GM12801 (cell line): ENCODE results near the gene TKTL1.

ENCODE experiments used
- TF ChIP-seq, protein P1 (sequence below): IDR thresholded peaks from one replicate; pipeline ENCODE4 v1.5.1; 2011; ENCODE audit warnings: control low read depth; ENCODE audit not compliant: insufficient read length; ENCODE audit errors: extremely low read depth

The TKTL1 gene

DNA sequence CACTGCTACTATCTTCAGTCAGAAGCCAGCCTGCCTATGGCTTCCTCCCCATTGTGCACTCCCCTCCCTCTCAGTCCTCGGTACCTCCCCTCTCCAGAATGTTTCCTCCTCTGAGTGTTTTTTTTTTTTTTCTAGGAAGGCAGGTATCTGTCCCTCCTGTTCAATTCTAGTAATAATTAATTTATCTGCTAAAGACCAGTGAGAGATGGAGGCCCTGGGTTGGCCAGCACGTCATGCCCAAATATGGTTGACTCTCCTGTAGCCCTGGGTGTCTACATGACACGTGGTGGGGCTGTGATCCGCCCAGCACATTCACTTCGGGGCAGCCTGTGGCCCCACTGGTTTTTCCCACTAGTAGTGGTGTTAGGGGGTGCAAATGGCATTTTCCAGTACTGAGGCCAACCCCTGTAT lies 77.0 kb downstream of the TKTL1 start:
- TF ChIP-seq, protein P1, sequence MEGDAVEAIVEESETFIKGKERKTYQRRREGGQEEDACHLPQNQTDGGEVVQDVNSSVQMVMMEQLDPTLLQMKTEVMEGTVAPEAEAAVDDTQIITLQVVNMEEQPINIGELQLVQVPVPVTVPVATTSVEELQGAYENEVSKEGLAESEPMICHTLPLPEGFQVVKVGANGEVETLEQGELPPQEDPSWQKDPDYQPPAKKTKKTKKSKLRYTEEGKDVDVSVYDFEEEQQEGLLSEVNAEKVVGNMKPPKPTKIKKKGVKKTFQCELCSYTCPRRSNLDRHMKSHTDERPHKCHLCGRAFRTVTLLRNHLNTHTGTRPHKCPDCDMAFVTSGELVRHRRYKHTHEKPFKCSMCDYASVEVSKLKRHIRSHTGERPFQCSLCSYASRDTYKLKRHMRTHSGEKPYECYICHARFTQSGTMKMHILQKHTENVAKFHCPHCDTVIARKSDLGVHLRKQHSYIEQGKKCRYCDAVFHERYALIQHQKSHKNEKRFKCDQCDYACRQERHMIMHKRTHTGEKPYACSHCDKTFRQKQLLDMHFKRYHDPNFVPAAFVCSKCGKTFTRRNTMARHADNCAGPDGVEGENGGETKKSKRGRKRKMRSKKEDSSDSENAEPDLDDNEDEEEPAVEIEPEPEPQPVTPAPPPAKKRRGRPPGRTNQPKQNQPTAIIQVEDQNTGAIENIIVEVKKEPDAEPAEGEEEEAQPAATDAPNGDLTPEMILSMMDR = no peak

DNA sequence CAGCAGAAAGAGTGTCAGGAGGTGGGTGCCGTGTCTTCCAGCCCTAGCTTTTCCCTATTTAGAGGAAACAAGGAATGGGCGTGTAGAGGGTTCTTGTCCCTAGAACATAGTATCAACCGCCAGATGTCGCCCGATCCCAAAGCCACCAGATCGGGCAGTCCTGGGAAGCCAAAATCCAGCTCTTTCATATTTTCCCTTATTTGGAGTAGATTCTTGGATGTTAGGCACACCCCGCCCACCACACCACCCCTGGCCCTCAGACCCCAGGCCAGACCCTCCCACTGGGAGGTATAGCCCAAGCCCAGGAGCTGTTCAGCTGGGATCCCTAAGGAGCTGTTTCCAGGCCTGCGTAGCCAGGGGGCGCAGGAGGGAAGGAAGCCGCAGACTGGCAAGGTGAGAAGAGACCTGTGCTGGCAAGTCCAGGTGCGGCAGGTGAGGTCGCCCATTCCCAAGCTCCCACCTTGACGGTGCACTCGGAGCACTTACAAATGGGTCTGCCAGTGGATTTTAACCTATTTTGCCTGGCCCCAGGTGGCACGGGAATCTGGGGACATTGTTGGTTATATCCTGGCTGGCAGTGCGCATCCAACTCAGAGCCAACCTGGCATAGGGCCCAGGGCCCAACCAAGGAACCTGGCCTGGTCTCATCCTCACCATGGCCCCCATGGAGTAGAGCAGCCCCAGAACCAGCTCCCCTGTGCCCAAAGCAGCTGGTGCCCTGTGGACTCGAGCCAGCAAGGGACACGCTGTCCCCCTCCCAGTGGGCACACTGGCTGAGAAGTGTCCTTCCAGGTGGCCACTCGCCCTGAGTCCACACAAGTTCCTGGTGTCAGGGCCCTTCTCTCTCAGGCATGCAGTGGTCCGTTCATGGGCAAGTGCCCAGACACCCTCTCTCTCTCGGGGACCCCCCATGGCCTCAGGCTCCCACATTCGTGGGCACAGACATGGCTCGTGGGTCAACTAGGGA lies 78.0 kb downstream of the TKTL1 start:
- TF ChIP-seq, protein P1 = no peak

DNA sequence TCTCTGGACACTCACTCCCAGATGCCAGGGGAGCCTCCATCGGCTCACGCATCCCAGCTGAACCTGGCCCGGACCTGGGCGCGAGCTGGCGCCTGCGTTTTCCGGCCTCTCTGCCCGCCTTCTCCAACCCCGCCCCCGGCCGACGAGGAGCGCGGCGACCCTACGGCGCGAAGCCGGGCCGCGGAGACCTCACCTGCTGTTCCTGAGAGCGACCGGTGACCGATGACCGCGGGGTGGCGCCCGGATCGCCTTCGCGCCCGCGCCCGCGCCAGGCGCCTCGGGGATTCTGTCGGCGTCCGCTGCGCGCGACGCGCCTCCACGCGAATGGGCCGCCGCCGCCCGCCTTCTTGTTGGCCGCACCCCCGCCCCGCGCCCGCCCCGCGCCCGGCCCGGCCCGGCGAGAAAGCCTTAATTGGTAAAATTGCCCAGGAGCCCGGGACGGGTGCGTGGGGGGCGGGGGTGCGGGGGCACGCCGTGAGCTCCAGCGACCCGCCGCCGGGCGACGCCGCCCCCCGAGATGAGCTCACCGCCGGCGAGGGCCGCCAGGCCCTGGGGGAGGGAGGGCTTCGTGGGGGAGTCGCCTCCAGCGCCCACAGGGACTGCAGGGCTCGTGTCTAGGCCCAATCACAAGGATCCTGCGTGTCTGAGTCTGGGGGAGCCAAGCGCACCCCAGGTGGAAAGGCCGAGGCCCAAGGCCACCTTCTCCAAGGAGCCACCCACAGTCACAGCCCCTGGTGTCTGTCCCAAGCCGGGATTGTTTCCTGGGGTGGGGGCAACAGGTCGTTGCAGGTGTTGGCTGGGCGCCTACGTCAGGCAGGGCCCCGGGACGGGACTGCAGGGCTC lies 78.9 kb downstream of the TKTL1 start, which contains the start of gene FLNA:
Gene FLNA, minus strand, starts transcription at position 322 of the 843 bp plus-strand sequence. CDS start 3,389 bp downstream, outside the sequence.
- TF ChIP-seq, protein P1 = no peak

DNA sequence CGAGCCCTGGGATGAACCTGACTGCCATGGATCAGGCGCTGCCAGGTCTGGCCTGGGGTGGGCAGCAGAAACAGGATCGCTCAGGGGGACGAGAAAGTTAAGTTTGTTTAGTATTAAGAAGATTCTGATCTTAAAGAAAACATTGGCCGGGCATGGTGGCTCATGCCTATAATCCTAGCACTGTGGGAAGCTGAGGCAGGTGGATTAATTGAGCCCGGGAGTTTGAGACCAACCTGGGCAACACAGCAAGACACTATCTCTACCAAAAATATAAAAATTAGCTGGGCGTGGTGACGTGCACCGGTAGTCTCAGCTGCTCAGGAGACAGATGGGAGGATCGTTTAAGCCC lies 79.5 kb downstream of the TKTL1 start:
- TF ChIP-seq, protein P1 = no peak

DNA sequence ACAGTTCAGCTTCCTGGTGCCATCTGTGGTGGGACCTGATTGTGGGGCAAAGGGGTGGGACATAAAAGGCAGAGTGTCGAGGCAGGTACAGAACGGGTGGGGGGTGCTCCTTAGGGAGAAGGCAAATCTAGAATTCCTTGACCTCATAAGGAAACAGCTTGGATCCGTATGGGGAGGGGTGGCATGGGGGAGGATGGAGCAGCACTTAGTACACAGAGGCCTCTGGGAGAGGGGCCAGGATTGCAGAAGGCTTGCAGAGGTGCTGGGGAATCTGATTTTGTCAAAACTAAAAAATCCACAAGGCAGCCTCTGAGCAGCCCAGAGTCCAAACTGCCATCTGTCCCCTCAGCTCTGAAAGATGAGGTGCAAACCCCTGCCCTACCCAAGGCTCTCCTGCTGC lies 81.2 kb downstream of the TKTL1 start:
- TF ChIP-seq, protein P1 = no peak

DNA sequence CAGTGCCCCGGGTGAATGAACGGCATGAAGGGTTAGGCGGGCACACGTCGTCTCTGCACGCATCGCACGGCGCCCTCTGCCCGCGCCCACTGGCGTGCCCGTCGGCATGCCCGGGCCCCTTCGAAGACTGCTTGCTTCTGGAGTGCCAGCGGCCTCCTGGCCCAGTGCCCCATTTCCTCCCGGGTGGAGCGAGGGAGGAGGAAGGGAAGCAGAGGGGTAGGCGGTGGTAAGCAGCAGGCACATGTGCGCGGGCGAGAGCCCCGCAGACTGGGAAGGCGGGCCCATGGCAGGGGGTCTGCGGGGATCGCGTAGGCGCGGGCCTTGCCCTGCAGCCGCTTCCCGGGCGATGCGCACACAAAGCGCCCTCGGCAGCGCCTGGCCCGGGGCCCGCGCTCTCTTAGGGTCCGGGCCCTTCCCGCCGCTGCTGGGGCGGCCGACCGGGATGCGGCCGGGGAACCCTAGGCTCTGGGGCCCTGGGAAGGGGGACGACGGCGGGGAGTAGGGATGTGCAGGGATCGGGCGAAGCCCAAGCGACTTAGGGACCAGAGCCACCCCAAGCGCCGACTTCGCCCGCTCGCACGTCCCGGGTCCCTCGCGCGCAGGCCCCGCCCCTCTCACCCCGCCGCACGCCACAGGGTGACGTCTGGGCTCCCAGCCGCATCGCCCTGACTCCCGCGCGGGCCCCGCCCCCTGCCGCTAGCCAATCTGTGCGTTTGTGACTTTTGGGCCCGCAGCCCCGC lies 82.6 kb downstream of the TKTL1 start:
- TF ChIP-seq, protein P1 = no peak
